ENCODE data around the gene LGALS12. TPM values are rescaled to one million over a fixed set of nuclear protein-coding genes. Genes with fewer than 3 reads are reported as not detected.

LGALS12 gene
- total and polyA plus RNA-seq, 2 donors (not counting 1 experiment from before 2014, with no cell fraction given) = 0.19 TPM; not detected in 1

GRCh38 chr11:63552921-63553320 lies 47.0 kb downstream of the LGALS12 start:
- CTCF ChIA-PET = no interaction called here
- Histone ChIP-seq H3K27ac (ENCODE audit: low read length in 2 of 2) (no peak overlapping the region), H3K4me1 (ENCODE audit: control insufficient read depth in 2 of 2, insufficient read depth in 2 of 2, low read length in 2 of 2) (peaks cover 9 to 27% of the 10 kb centered on the region in 2 donors), H2AFZ (ENCODE audit: insufficient read depth, low read depth, low read length, poor library complexity, severe bottlenecking) (no peak overlapping the region), H3K79me2 (ENCODE audit: control insufficient read depth, insufficient read depth, low read length) (no peaks in the 10 kb centered on the region), H3K4me2 (replicated peaks; ENCODE audit: low read depth, low read length, poor library complexity, severe bottlenecking) (no peak overlapping the region), H3K9ac (ENCODE audit: low read length) (no peak overlapping the region), H3K4me3 (ENCODE audit: control extremely low read depth in 1 of 5, extremely low read depth in 1 of 5, insufficient read depth in 1 of 5, low read depth in 2 of 5, low read length in 4 of 5) (no peak overlapping the region), H3K27me3 (replicated peaks in 1 of 4; ENCODE audit: control extremely low read depth in 1 of 4, control insufficient read depth in 3 of 4, insufficient read depth in 4 of 4, low read length in 3 of 4) (peaks cover 0 to 11% (median 0%) of the 10 kb centered on the region in 4 experiments), H4K20me1 (ENCODE audit: control insufficient read depth, insufficient read depth, low read length, poor library complexity, severe bottlenecking) (no peaks in the 10 kb centered on the region), H3K9me3 (ENCODE audit: control extremely low read depth in 1 of 3, control insufficient read depth in 2 of 3, insufficient read depth in 1 of 3, low read length in 2 of 3) (peaks cover 0 to 4% (median 0%) of the 10 kb centered on the region in 3 donors), H3K36me3 (replicated peaks in 1 of 2; ENCODE audit: control extremely low read depth in 1 of 2, control insufficient read depth in 1 of 2, extremely low read depth in 1 of 2, insufficient read depth in 2 of 2, low read length in 1 of 2) (no peaks in the 10 kb centered on the region)
- POLR2A ChIA-PET = no interaction called here
- no peak for ATAC-seq (ENCODE audit: low read depth)
- 96% methylated on average over 5 of the region's 7 CpGs for WGBS (ENCODE audit: insufficient coverage)
- TF ChIP-seq EZH2 (IDR thresholded peaks at IDR 0.05; ENCODE audit: borderline replicate concordance, insufficient read depth, low read depth, low read length, poor library complexity, severe bottlenecking) = no peak
- no peak for TF ChIP-seq CTCF (IDR thresholded peaks at IDR 0.05)
- Mint-ChIP-seq H3K27ac (peak overlapping the region; percentile 18), H3K4me1 (peaks cover 23% of the 10 kb centered on the region), H3K9me3 (ENCODE audit: insufficient read depth) (no peaks in the 10 kb centered on the region), H3K27me3 (peaks cover 9% of the 10 kb centered on the region), H3K4me3 (peak overlapping the region; percentile 10)
- intact Hi-C loops (cut with micrococcal nuclease) = no loop called here
- no peak for DNase-seq

GRCh38 chr11:63553759-63554158 lies 47.9 kb downstream of the LGALS12 start:
- H3K27me3 Mint-ChIP-seq = peaks cover 12% of the 10 kb centered on the region
- Histone ChIP-seq H3K27me3 (replicated peaks in 1 of 4; ENCODE audit: control extremely low read depth in 1 of 4, control insufficient read depth in 3 of 4, insufficient read depth in 4 of 4, low read length in 3 of 4) (peaks cover 0 to 11% (median 0%) of the 10 kb centered on the region in 4 experiments), H3K9ac (ENCODE audit: low read length) (peak overlapping the region; percentile 53), H3K36me3 (replicated peaks in 1 of 2; ENCODE audit: control extremely low read depth in 1 of 2, control insufficient read depth in 1 of 2, extremely low read depth in 1 of 2, insufficient read depth in 2 of 2, low read length in 1 of 2) (no peaks in the 10 kb centered on the region), H4K20me1 (ENCODE audit: control insufficient read depth, insufficient read depth, low read length, poor library complexity, severe bottlenecking) (no peaks in the 10 kb centered on the region), H3K4me1 (ENCODE audit: control insufficient read depth in 2 of 2, insufficient read depth in 2 of 2, low read length in 2 of 2) (peaks cover 9 to 27% of the 10 kb centered on the region in 2 donors), H3K4me3 (ENCODE audit: control extremely low read depth in 1 of 5, extremely low read depth in 1 of 5, insufficient read depth in 1 of 5, low read depth in 2 of 5, low read length in 4 of 5) (peak overlapping the region in 3 of 5 experiments; percentile 5 to 51 (median 8)), H2AFZ (ENCODE audit: insufficient read depth, low read depth, low read length, poor library complexity, severe bottlenecking) (peak overlapping the region; percentile 79), H3K79me2 (ENCODE audit: control insufficient read depth, insufficient read depth, low read length) (no peaks in the 10 kb centered on the region), H3K9me3 (ENCODE audit: control extremely low read depth in 1 of 3, control insufficient read depth in 2 of 3, insufficient read depth in 1 of 3, low read length in 2 of 3) (peaks cover 0 to 4% (median 0%) of the 10 kb centered on the region in 3 donors), H3K27ac (ENCODE audit: low read length in 2 of 2) (no peak overlapping the region), H3K4me2 (replicated peaks; ENCODE audit: low read depth, low read length, poor library complexity, severe bottlenecking) (peak overlapping the region; percentile 77)
- CTCF ChIA-PET = interaction anchor here (0.6 kb wide), 1 partner anchor 9 kb away, joined by 3 read pairs; no protein-coding TSS in a partner anchor
- WGBS (ENCODE audit: insufficient coverage) = 3% methylated on average over 8 of the region's 8 CpGs
- no peak for TF ChIP-seq CTCF (IDR thresholded peaks at IDR 0.05)
- TF ChIP-seq EZH2 (IDR thresholded peaks at IDR 0.05; ENCODE audit: borderline replicate concordance, insufficient read depth, low read depth, low read length, poor library complexity, severe bottlenecking) = no peak
- POLR2A ChIA-PET = no interaction called here
- no peaks in the 10 kb centered on the region for H3K9me3 Mint-ChIP-seq (ENCODE audit: insufficient read depth)
- peaks cover 23% of the 10 kb centered on the region for H3K4me1 Mint-ChIP-seq
- ATAC-seq (ENCODE audit: low read depth) (peak; percentile 54), DNase-seq (peak; percentile 43)
- H3K27ac Mint-ChIP-seq = no peak overlapping the region
- intact Hi-C loops (cut with micrococcal nuclease) = no loop called here
- H3K4me3 Mint-ChIP-seq = peak overlapping the region; percentile 79
